Measurements from ENCODE around the gene CLDND2. TPM values are rescaled to one million over a fixed set of nuclear protein-coding genes. Genes with fewer than 3 reads are reported as not detected.

Gene CLDND2
- total RNA-seq, 2 experiments from 2014 or later = 0.60 to 0.84 TPM

DNA sequence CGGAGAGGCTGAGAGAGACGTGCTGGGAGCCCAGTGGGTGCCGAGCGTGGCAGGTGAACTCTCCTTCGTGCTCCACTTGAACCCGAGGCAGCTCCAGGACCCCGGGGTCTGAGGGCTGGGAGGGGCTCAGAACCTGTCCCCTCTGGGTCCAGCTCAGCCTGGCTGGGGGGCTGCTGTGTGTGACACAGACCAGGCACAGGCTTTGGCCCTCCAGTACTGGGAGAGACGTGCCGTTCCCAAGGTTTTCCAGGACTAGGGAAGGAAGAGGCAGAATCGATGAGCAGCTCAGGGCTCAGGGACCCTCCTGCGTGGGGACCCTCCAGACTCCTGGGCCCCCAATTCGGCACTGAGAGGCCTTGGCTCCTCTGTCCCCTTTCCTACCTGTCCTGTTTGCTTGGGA lies 46.4 kb upstream of the CLDND2 start:
- no peak for ATAC-seq (ENCODE audit: poor library complexity)
- no peak overlapping the region for H3K27ac Mint-ChIP-seq
- Histone ChIP-seq H3K27ac (ENCODE audit: low read depth in 1 of 2, low read length in 2 of 2) (no peak overlapping the region), H3K4me3 (ENCODE audit: low read length) (no peak overlapping the region), H3K27me3 (ENCODE audit: control insufficient read depth in 1 of 2, insufficient read depth in 2 of 2, low read length in 2 of 2) (peaks cover 0 to 4% of the 10 kb centered on the region in 2 experiments), H3K4me1 (ENCODE audit: insufficient read depth, low read length) (peaks cover 5% of the 10 kb centered on the region), H3K36me3 (ENCODE audit: insufficient read depth, low read length) (no peaks in the 10 kb centered on the region), H3K9me3 (ENCODE audit: control insufficient read depth in 1 of 2, insufficient read depth in 1 of 2, low read length in 2 of 2) (no peaks in the 10 kb centered on the region)
- peaks cover 21% of the 10 kb centered on the region for H3K27me3 Mint-ChIP-seq
- intact Hi-C loops (cut with DNase I, micrococcal nuclease) = no loop called here
- no peaks in the 10 kb centered on the region for H3K36me3 Mint-ChIP-seq (ENCODE audit: low read depth)
- no peaks in the 10 kb centered on the region for H3K9me3 Mint-ChIP-seq
- POLR2A ChIA-PET = no interaction called here
- no peaks in the 10 kb centered on the region for H3K4me1 Mint-ChIP-seq (ENCODE audit: low read depth)
- CTCF ChIA-PET = no interaction called here
- no peak overlapping the region for H3K4me3 Mint-ChIP-seq
- TF ChIP-seq CTCF (IDR thresholded peaks at IDR 0.05) = no peak
- DNase-seq = no peak

DNA sequence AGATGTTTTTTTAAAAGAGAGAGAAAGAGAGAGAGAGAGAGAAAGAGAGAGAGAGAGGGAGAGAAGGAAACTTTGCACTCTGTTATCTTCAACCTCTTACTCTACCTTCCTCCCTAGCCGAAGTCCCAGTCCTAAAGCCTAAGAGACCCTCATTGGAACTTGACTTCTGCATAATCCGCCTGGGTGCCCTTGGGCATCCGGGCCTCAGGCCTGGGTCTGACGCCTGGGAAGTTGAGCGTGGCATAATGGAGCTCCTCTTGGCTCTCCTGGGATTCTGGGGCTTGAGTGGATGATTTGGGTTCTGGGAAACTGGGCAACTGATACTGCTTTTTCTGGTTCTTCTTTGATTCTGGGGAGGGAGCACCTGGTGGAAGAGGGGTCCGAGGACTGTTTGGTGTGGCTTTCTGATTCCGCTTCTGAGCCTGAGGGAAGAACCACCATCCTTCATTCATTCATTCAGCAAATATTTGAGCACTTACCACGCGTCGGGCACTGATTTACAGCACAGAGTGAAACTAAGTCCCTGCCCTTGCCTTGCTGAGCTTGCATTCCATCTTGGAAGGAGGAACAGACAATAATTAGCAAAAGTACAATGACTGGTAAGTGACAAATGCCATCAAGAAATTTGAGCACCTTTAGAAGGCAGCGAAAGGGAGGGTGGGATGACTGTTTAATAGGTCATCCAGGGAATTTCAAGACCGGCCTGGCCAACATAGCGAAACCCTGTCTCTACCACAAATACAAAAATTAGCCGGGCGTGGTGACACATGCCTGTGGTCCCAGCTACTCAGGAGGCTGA lies 42.3 kb upstream of the CLDND2 start:
- ATAC-seq (ENCODE audit: poor library complexity) = no peak
- no peaks in the 10 kb centered on the region for H3K36me3 Mint-ChIP-seq (ENCODE audit: low read depth)

GRCh38 chr19:51407511-51408131 lies 38.8 kb upstream of the CLDND2 start:
- no peaks in the 10 kb centered on the region for H3K9me3 Mint-ChIP-seq
- peaks cover 16% of the 10 kb centered on the region for H3K27me3 Mint-ChIP-seq
- Histone ChIP-seq H3K9me3 (ENCODE audit: control insufficient read depth in 1 of 2, insufficient read depth in 1 of 2, low read length in 2 of 2) (peaks cover 8 to 15% of the 10 kb centered on the region in 2 experiments), H3K4me1 (ENCODE audit: insufficient read depth, low read length) (no peaks in the 10 kb centered on the region), H3K36me3 (ENCODE audit: insufficient read depth, low read length) (no peaks in the 10 kb centered on the region), H3K27ac (ENCODE audit: low read depth in 1 of 2, low read length in 2 of 2) (no peak overlapping the region), H3K4me3 (ENCODE audit: low read length) (no peak overlapping the region), H3K27me3 (ENCODE audit: control insufficient read depth in 1 of 2, insufficient read depth in 2 of 2, low read length in 2 of 2) (no peaks in the 10 kb centered on the region)
- no peak overlapping the region for H3K27ac Mint-ChIP-seq
- intact Hi-C loops (cut with DNase I, micrococcal nuclease) = loop anchor here in 1 of 2 experiments (1.0 kb wide), 1 partner anchor 68 kb away; no protein-coding TSS in a partner anchor
- TF ChIP-seq CTCF (IDR thresholded peaks at IDR 0.05) = no peak
- DNase-seq = peak in 5 of 14 experiments; percentile 11 to 65 (median 50)
- no peaks in the 10 kb centered on the region for H3K4me1 Mint-ChIP-seq (ENCODE audit: low read depth)
- H3K36me3 Mint-ChIP-seq (ENCODE audit: low read depth) = no peaks in the 10 kb centered on the region
- CTCF ChIA-PET = interaction anchor here (1.1 to 1.3 kb wide), 4 partner anchors 14 to 69 kb away, joined by 3 to 6 read pairs (median 4); no protein-coding TSS in a partner anchor
- H3K4me3 Mint-ChIP-seq = no peak overlapping the region
- ATAC-seq (ENCODE audit: poor library complexity) = peak; percentile 37
- POLR2A ChIA-PET = no interaction called here

More for the DNA sequence above, 42.3 kb upstream of the CLDND2 start:
- no peak for DNase-seq
- Histone ChIP-seq H3K27me3 (ENCODE audit: control insufficient read depth in 1 of 2, insufficient read depth in 2 of 2, low read length in 2 of 2) (no peaks in the 10 kb centered on the region), H3K4me3 (ENCODE audit: low read length) (no peak overlapping the region), H3K9me3 (ENCODE audit: control insufficient read depth in 1 of 2, insufficient read depth in 1 of 2, low read length in 2 of 2) (no peaks in the 10 kb centered on the region), H3K27ac (ENCODE audit: low read depth in 1 of 2, low read length in 2 of 2) (no peak overlapping the region), H3K4me1 (ENCODE audit: insufficient read depth, low read length) (no peaks in the 10 kb centered on the region), H3K36me3 (ENCODE audit: insufficient read depth, low read length) (no peaks in the 10 kb centered on the region)
- peaks cover 13% of the 10 kb centered on the region for H3K27me3 Mint-ChIP-seq
- no peak overlapping the region for H3K4me3 Mint-ChIP-seq
- H3K27ac Mint-ChIP-seq = no peak overlapping the region
- no peaks in the 10 kb centered on the region for H3K4me1 Mint-ChIP-seq (ENCODE audit: low read depth)
- ChIA-PET CTCF (no interaction called here), POLR2A (no interaction called here)
- intact Hi-C loops (cut with DNase I, micrococcal nuclease) = no loop called here
- H3K9me3 Mint-ChIP-seq = no peaks in the 10 kb centered on the region
- no peak for TF ChIP-seq CTCF (IDR thresholded peaks at IDR 0.05)
